Stimulated activated CD4-positive, alpha-beta T cell treated with anti-CD3 and anti-CD28 coated beads, TNF-alpha, amount 100 ng/mL, for 24 hours (primary cell): ENCODE results near the gene AVPI1.
A peak's percentile ranks its signal among the peaks of the same experiment; 100 is the strongest.
"Not testable (repeated sequence)": the region's sequence is repeated elsewhere in the genome, so short reads cannot be mapped to it uniquely, and the experiment has no call there.

ENCODE experiments used
- DNase-seq, 3 experiments: peaks; one replicate each; pipeline ENCODE4 v3.0.0-alpha.2; 2020; ENCODE audit warnings: low read depth in 3 of 3

The AVPI1 gene

GRCh38 chr10:97683556-97684367 is 3.3 kb downstream of the AVPI1 start:
- DNase-seq: no peak

DNA sequence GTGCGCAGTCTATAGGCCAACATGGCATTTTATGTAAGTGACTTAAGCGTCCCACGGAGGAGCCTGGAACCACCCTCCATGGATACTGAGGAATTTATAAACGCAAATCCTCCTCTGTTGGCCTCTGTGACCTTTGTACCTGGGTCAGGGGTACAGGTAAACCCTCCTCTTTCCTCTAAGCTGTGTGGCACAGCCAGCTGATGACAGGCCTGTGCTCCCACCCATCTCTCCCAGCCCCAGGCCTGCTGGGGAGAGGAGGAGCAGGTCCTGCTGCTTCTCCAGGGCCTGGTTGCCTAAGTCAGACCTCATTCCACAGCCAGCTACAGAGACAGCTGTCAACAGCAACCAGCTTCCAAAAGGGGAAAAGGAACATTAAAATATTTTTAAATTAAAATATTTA is 5.0 kb downstream of the AVPI1 start:
- no peak for DNase-seq

GRCh38 chr10:97679594-97679993 is 7.4 kb downstream of the AVPI1 start:
- DNase-seq: no peak

DNA sequence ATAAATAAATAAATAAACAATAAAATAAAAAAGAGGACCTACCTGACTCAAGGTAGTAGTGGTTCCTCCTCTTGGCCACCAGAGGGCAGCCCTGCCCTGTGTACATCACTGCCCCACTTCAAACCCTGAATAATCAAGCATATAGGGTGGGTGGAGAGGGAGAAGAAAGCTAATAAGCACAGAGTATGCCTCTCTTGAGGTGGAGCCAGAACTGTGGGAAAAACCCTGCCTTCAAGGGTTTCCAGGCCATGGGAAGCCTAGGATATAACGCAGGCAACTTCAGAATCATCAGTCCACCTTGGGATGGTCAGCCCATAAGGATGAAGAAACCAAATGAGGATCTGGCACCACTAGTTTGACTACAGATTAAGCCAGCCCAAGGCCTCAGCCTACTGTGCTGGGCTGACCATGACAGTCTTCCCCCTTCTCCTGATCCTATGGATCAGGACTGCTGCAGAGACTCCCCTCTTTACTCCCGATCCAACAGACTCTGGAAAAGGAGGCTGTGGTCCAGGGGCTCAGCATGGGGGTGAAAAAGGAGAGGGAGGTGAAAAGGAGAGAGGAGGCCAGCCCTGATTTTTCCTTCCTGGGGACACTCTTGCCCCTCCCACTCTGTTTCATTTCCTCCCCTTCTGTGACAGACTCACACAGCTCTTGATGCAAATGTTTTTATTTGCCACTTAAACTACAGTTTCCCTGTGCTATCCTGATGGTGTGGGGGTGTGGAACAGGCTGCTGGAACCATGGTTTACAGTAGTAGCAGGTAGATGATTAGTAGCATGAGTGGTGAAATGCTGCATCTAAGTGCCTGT is 10.1 kb downstream of the AVPI1 start:
- peak in 1 of 3 experiments; percentile 28 for DNase-seq

DNA sequence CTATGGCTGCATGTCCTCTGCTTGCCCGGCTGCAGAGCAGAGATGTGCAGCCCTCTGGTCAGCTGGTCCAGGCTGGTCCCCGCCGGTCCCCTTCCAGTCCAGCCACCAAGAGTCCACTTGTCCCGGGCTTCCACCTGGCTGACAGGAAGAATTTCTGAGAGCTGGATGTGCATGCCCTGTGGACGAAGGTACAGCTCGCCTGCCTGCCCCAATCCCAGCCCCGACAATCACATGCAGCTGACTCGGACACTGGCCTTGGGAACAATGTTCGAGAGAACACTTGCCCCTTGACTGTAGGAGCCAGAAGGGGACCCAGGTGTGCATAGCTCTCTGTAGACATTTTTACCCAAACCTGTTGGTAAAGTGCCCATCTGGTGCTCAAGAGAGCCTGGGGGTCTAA is 11.8 kb downstream of the AVPI1 start:
- DNase-seq: no peak

DNA sequence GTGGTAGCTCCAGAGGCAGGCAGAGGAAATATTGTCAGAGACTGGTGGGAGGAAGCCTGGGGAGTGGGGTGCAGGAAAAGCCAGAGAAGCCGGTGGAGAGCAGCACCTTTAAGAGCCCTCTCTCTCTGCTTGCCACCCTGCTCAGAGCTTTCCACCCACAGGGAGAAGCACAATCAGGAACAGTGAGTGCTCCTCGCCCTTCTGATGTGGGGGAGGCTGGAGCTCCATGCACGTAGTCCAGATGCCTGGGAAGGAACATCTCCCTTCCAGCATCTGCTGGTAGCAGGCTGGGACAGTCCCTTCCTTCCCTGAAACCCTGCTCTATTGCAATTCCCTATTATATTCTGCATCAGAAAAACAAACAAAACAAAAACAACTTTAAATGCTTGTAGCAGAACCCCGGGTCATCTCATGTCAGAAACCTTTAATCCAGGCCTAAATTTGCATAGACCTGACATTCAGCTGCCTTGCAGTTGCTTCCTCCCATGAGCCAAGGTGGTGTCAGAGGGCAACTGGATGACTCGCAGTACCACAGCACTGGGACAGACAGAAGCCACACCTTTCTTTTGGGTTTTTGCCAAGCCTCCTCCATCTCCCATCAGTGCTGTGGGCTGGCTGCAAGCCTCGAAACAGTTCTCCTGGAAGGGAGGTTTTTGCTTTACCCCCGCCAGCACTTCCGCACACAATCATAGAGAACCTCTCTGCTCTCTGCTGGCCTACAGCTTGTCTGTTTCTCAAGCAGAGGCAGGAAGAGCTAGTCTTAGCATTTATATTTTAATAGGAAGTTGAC is 13.1 kb downstream of the AVPI1 start:
- no peak for DNase-seq

DNA sequence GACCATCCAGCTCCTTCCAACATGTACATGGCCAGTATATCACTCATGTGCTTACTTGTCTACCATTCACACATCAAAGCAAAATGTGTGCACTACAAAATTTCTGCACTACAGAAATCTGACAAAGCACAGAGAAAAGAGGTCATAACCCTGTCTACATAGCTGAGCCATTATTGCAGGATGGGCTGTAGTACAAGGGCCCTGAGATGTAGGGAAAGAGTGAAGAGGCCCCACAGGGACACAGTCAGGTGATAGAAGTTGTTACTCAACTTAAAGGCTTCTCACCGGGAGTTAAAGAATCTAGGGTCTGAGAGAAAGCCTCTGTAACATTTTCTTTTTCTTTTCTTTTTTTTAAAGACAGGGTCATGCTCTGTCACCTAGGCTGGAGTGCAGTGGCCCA is 17.5 kb downstream of the AVPI1 start:
- DNase-seq: no peak

- DNase-seq: no peak
These were observed 19.6 kb downstream of the AVPI1 start for GRCh38 chr10:97667463-97667862.

GRCh38 chr10:97666992-97667391 is 20.0 kb downstream of the AVPI1 start:
- DNase-seq: no peak

DNA sequence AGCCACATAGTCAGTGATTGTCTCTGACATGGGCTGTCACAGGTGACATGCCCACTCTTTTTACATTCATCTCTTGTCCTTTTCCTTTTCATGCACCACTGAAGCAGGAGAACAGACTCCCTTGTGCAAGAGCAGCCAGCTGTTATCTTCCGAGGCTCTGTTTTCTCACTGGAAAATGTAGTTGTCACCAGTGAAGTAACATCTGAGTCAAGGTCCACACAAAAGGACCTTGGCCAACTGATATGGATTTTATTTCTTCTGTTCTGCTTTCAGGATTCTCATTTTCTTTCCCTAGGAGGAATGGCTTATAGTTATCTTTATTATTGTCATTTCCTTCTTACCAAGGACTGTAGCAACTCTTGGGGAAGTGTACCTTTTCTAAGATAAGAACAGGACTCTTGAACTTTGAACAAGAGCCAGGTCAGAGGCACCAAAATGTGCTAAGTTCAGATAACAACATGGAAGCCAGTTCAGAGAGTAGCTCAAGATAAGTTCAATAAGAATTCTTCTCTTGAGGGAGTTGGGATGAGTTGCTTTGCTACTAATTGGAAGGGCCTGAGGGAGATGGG is 22.7 kb downstream of the AVPI1 start:
- no peak for DNase-seq

DNA sequence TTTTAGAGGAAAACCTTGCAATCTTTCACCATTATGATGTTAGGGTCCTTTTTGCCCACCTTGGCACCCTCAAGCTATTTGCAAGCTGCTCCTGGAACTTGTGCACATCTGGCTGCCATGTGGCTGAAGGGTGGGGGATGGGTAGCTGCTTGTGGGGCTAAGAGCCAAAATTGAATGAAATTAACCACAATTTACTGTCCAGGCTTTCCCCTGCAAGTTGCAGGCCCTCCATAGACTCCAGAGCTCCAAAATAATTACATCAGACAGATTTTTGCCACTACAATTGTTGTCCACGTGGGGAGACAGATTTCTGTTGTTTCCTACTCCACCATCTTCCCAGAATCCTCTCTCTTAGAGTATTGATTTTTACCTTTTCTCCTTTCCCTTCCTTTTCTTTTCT is 27.5 kb downstream of the AVPI1 start:
- no peak for DNase-seq

- DNase-seq: no peak
These were observed 30.3 kb downstream of the AVPI1 start for GRCh38 chr10:97656777-97657176.

- no peak for DNase-seq
These were observed 35.3 kb downstream of the AVPI1 start for GRCh38 chr10:97651773-97652172.

DNA sequence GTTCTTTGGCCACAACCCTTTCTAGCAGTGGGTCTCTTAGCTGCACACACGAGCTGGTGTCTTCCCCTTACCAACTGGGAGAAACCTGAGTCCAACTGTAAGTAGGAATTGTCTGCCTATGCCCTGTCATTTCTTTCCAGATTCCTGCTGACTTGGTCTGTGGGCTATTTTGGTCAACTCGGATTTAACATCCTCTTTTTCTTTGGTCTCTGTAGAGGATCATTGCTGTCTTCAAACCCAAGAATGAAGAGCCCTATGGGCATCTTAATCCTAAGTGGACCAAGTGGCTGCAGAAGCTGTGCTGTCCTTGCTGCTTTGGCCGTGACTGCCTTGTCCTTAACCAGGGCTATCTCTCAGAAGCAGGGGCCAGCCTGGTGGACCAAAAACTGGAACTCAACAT is 36.3 kb downstream of the AVPI1 start:
- no peak for DNase-seq

DNA sequence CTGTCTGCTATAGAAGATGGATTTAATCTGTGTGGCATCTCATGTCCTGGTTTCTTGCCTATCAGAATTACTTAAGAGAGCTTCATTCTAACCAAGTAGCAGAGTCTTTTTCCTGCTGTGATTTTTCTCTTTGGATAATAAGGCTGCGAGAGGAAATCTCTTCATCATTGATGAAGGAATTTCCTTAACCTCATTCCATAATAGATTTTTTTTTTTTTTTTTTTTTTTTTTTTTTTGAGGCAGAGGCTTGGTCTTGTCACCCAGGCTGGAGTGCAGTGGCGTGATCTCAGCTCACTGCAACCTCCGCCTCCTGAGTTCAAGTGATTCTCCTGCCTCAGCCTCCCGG is 37.7 kb downstream of the AVPI1 start:
- not testable (repeated sequence) for DNase-seq

DNA sequence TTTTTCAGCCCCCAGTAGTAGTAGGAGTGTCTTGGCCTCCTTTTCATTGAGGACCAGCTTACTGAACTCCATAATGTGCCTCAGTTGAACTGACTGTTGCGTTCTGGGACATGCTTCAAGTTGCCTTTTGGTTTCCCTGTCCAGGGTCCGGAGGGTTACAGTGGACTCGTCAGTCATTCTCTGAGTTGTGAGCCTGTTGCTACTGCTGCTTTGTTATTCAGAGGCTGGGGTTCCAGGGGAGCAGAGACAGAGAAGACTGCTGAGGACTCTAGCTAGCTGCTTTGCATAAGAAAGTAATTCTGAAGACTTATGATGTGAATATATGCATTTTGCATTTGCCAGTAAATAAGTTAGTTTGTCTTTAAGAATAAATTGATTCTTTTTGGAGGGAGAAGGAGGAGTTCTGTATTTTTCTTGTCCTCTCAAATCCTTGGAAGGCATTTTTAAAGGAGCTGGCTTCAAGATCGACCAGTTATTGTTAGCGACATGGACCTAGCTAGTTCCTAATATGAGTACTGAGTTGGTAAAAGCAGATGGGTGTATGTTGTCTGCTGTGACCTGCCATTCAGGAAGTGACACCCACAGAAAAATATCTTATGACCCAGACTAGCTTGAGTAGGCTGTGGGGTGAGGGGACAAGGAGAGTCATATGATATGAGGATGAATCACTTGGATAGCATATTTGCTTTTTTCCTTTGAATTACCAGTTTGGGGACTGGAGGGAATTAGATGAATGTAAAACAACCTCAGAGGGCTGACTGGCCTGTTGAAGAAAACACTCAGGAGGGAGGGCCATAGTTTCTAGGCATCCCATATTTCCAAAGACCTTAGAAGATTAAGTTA is 38.3 kb downstream of the AVPI1 start:
- peak in 2 of 3 experiments; percentile 5 to 27 for DNase-seq

DNA sequence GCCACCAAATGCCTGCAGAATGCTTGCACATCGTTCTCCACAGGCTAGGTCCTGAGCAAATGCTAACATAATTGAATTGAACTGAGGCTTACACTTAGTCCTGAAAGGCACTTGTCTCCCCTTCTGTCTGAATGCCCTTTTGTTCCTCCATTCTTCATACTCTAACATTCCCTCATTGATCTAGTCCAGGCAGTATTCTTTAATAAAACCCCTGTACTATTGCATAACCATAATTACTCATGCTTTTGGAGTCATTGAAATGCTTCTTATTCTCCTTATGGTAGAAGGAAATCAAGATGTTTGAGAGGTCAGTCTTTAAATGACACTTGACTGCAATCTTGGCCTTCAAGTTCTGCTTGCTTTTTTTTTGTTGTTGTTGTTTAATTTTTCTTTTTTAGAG is 39.5 kb downstream of the AVPI1 start:
- no peak for DNase-seq

GRCh38 chr10:97644936-97645335 is 42.1 kb downstream of the AVPI1 start:
- DNase-seq: no peak

GRCh38 chr10:97643441-97643985 is 43.5 kb downstream of the AVPI1 start:
- no peak for DNase-seq

GRCh38 chr10:97642471-97643159 is 44.4 kb downstream of the AVPI1 start:
- DNase-seq: not testable (repeated sequence)
